Measurements from ENCODE around the gene IL7R. TPM values are rescaled to one million over a fixed set of nuclear protein-coding genes. Genes with fewer than 3 reads are reported as not detected.

IL7R gene
- total RNA-seq, 1 experiment from 2014 or later: 0.98 TPM

- no peak overlapping the region for H3K27ac ChIP-seq (ENCODE audit: low read depth, low read length)
- POLR2A ChIA-PET: no interaction called here
- RAD21 ChIA-PET (ENCODE audit: low non-redundant PET in 1 of 2, low total read pairs in 2 of 2, uncharacterized antibody in 2 of 2, unreplicated experiment in 2 of 2): no interaction called here
- H3K9me3 ChIP-seq (ENCODE audit: control insufficient read depth in 1 of 2, insufficient read depth in 1 of 2, low read depth in 1 of 2, low read length in 2 of 2): no peaks in the 10 kb centered on the region; a peak in 1 of 4 replicates
- H3K4me1 ChIP-seq (ENCODE audit: control insufficient read depth in 1 of 2, insufficient read depth in 2 of 2, low read length in 2 of 2): peaks cover 0 to 6% of the 10 kb centered on the region in 2 experiments; a peak in 1 of 4 replicates
- H2AFZ ChIP-seq (ENCODE audit: low read depth, low read length, poor library complexity, severe bottlenecking): no peak overlapping the region
- intact Hi-C loops (cut with micrococcal nuclease): no loop called here
- no TSS peak for BruUV-seq (replicated peaks)
- no peak overlapping the region for H3K4me2 ChIP-seq (ENCODE audit: low read length)
- DNase-seq (ENCODE audit: low read depth, low spot score) (no peak), ATAC-seq (no peak)
- no peaks in the 10 kb centered on the region for H3K79me2 ChIP-seq (ENCODE audit: insufficient read depth, low read length)
- no peak overlapping the region for H3K4me3 ChIP-seq (replicated peaks in 1 of 2; ENCODE audit: low read depth in 1 of 2, low read length in 2 of 2)
- no peaks in the 10 kb centered on the region for H3K36me3 ChIP-seq (ENCODE audit: control insufficient read depth in 1 of 2, insufficient read depth in 2 of 2, low read length in 2 of 2)
- H3K27me3 ChIP-seq (ENCODE audit: insufficient read depth, low read length): peaks cover 5% of the 10 kb centered on the region; the same call in 1 of the 2 replicates
- H3K9ac ChIP-seq (ENCODE audit: low read length): no peak overlapping the region
- H3K9me2 ChIP-seq (ENCODE audit: insufficient read depth): no peaks in the 10 kb centered on the region
- no peaks in the 10 kb centered on the region for H4K20me1 ChIP-seq (ENCODE audit: insufficient read depth)
- TF ChIP-seq REST (IDR thresholded peaks at IDR 0.05; ENCODE audit: low read depth): no peak
- no peak for TF ChIP-seq POLR2A (IDR thresholded peaks at IDR 0.05; ENCODE audit: borderline replicate concordance, extremely low read depth, insufficient read depth, insufficient read length)
- no peak for TF ChIP-seq SRF (IDR thresholded peaks at IDR 0.05; ENCODE audit: low read depth)
- no peak for TF ChIP-seq RAD21 (IDR thresholded peaks at IDR 0.05; ENCODE audit: low read depth)
- TF ChIP-seq JUND (IDR thresholded peaks at IDR 0.05): no peak
- TF ChIP-seq ZNF274 (IDR thresholded peaks at IDR 0.05; ENCODE audit: low read depth, low read length): no peak
- TF ChIP-seq SP1 (IDR thresholded peaks at IDR 0.05; ENCODE audit: low read depth): no peak
- TF ChIP-seq TCF7L2 (IDR thresholded peaks at IDR 0.05; ENCODE audit: borderline replicate concordance, extremely low read depth, insufficient read depth, insufficient read length): no peak
- TF ChIP-seq ELF1 (IDR thresholded peaks at IDR 0.05; ENCODE audit: borderline replicate concordance, low read depth): no peak
- TF ChIP-seq EZH2phosphoT487 (IDR thresholded peaks at IDR 0.05; ENCODE audit: borderline replicate concordance): no peak
- TF ChIP-seq ZBTB33 (IDR thresholded peaks at IDR 0.05; ENCODE audit: extremely low read depth, insufficient replicate concordance, low read length): no peak
- TF ChIP-seq YY1 (IDR thresholded peaks at IDR 0.05; ENCODE audit: extremely low read depth, insufficient replicate concordance, low read depth, low read length): no peak
- no peak for TF ChIP-seq MAX (IDR thresholded peaks at IDR 0.05)
- no peak for TF ChIP-seq EGR1 (IDR thresholded peaks at IDR 0.05; ENCODE audit: low read depth)
- CTCF ChIA-PET: no interaction called here
Measured at GRCh38 chr5:35847961-35848360, 8.7 kb upstream of the IL7R start.

Data from HCT116 (cell line).